Large intestine (tissue), 3 donors: ENCODE data around the gene NTN1. TPM values are rescaled to one million over a fixed set of nuclear protein-coding genes. Genes with fewer than 3 reads are reported as not detected.

Experiments used
- DNase-seq, 2 donors: peaks; one replicate each; pipeline versions ENCODE4 v3.0.0 to v3.0.0-alpha.2; 2013
- H3K27ac ChIP-seq: one replicate; pipeline ENCODE4 v1.5.1; 2013; ENCODE audit warnings: low read length
- H3K27me3 ChIP-seq: 2 replicates; pipeline ENCODE4 v1.6.1; 2013; ENCODE audit warnings: low read length; ENCODE audit not compliant: control insufficient read depth, insufficient read depth
- H3K36me3 ChIP-seq: 2 replicates; pipeline ENCODE4 v1.6.1; 2013; ENCODE audit warnings: low read length; ENCODE audit not compliant: control insufficient read depth, insufficient read depth
- H3K4me1 ChIP-seq: one replicate; pipeline ENCODE4 v1.6.1; 2013; ENCODE audit warnings: low read length; ENCODE audit not compliant: control insufficient read depth, insufficient read depth
- H3K4me3 ChIP-seq: one replicate; pipeline ENCODE4 v1.5.1; 2013; ENCODE audit warnings: low read length
- H3K9me3 ChIP-seq: one replicate; pipeline ENCODE4 v1.6.1; 2013; ENCODE audit warnings: mild to moderate bottlenecking, low read depth, low read length, moderate library complexity; ENCODE audit not compliant: control insufficient read depth
- WGBS: methylation state at CpG from one replicate; pipeline ENCODE4 v1.1.5; 2013; ENCODE audit warnings: low lambda C conversion rate; ENCODE audit not compliant: insufficient coverage; 5-methylcytosine and 5-hydroxymethylcytosine counted together
- polyA plus RNA-seq: library from polyadenylated mRNA; unstranded; fragments of 120-200 nt; gene quantifications from one replicate; pipeline ENCODE4 v1.2.1, GENCODE V29; 2013

NTN1 gene
- polyA plus RNA-seq, 1 donor, result 11.3 TPM

GRCh38 chr17:9138161-9138717, 116.9 kb downstream of the NTN1 start:
- no peaks in the 10 kb centered on the region for H3K9me3 ChIP-seq
- DNase-seq, result no peak
- H3K36me3 ChIP-seq, result no peaks in the 10 kb centered on the region
- H3K27ac ChIP-seq, result no peak overlapping the region
- H3K27me3 ChIP-seq, result no peaks in the 10 kb centered on the region
- peaks cover 11% of the 10 kb centered on the region for H3K4me1 ChIP-seq
- no peak overlapping the region for H3K4me3 ChIP-seq
- WGBS, result no CpG with 5 or more reads among the region's 17 CpGs

GRCh38 chr17:9139695-9140094, 118.4 kb downstream of the NTN1 start:
- Histone ChIP-seq H3K4me3 (no peak overlapping the region), H3K9me3 (no peaks in the 10 kb centered on the region), H3K27ac (no peak overlapping the region), H3K36me3 (no peaks in the 10 kb centered on the region), H3K27me3 (no peaks in the 10 kb centered on the region), H3K4me1 (peaks cover 17% of the 10 kb centered on the region)
- no peak for DNase-seq
- 100% methylated on average over 1 of the region's 2 CpGs for WGBS

- peak in 1 of 2 donors; percentile 17 for DNase-seq
- Histone ChIP-seq H3K36me3 (no peaks in the 10 kb centered on the region), H3K4me3 (no peak overlapping the region), H3K27ac (no peak overlapping the region), H3K9me3 (no peaks in the 10 kb centered on the region), H3K4me1 (peaks cover 21% of the 10 kb centered on the region), H3K27me3 (no peaks in the 10 kb centered on the region)
- WGBS, result 80% methylated on average over 3 of the region's 13 CpGs
Observed at GRCh38 chr17:9140550-9141424, 119.5 kb downstream of the NTN1 start.

GRCh38 chr17:9141425-9141753, 120.1 kb downstream of the NTN1 start:
- DNase-seq, result no peak
- H3K27me3 ChIP-seq, result no peaks in the 10 kb centered on the region
- H3K36me3 ChIP-seq, result no peaks in the 10 kb centered on the region
- no peak overlapping the region for H3K27ac ChIP-seq
- no peak overlapping the region for H3K4me3 ChIP-seq
- peaks cover 21% of the 10 kb centered on the region for H3K4me1 ChIP-seq
- H3K9me3 ChIP-seq, result no peaks in the 10 kb centered on the region
- 80% methylated on average over 1 of the region's 4 CpGs for WGBS

GRCh38 chr17:9142772-9143494, 121.6 kb downstream of the NTN1 start:
- Histone ChIP-seq H3K9me3 (no peaks in the 10 kb centered on the region), H3K27me3 (no peaks in the 10 kb centered on the region), H3K36me3 (no peaks in the 10 kb centered on the region), H3K27ac (no peak overlapping the region), H3K4me1 (peaks cover 21% of the 10 kb centered on the region), H3K4me3 (no peak overlapping the region)
- WGBS, result 100% methylated on average over 1 of the region's 10 CpGs
- no peak for DNase-seq

GRCh38 chr17:9144502-9145249, 123.4 kb downstream of the NTN1 start:
- Histone ChIP-seq H3K27me3 (no peaks in the 10 kb centered on the region), H3K4me3 (no peak overlapping the region), H3K4me1 (peaks cover 35% of the 10 kb centered on the region), H3K27ac (no peak overlapping the region), H3K9me3 (no peaks in the 10 kb centered on the region), H3K36me3 (no peaks in the 10 kb centered on the region)
- WGBS, result no CpG with 5 or more reads among the region's 19 CpGs
- DNase-seq, result peak; percentile 70 to 85

GRCh38 chr17:9146064-9146463, 124.8 kb downstream of the NTN1 start:
- WGBS, result 67% methylated on average over 1 of the region's 4 CpGs

GRCh38 chr17:9148905-9149525, 127.7 kb downstream of the NTN1 start:
- Histone ChIP-seq H3K9me3 (no peaks in the 10 kb centered on the region), H3K4me1 (peaks cover 38% of the 10 kb centered on the region), H3K27ac (peak overlapping the region; percentile 65), H3K36me3 (no peaks in the 10 kb centered on the region), H3K4me3 (no peak overlapping the region), H3K27me3 (no peaks in the 10 kb centered on the region)
- peak in 1 of 2 donors; percentile 71 for DNase-seq
- no CpG with 5 or more reads among the region's 6 CpGs for WGBS

More at GRCh38 chr17:9146064-9146463, 124.8 kb downstream of the NTN1 start:
- Histone ChIP-seq H3K4me1 (peaks cover 39% of the 10 kb centered on the region), H3K27ac (no peak overlapping the region), H3K27me3 (no peaks in the 10 kb centered on the region), H3K9me3 (no peaks in the 10 kb centered on the region), H3K4me3 (no peak overlapping the region), H3K36me3 (no peaks in the 10 kb centered on the region)
- DNase-seq, result no peak

GRCh38 chr17:9150446-9151090, 129.3 kb downstream of the NTN1 start:
- Histone ChIP-seq H3K27me3 (no peaks in the 10 kb centered on the region), H3K9me3 (no peaks in the 10 kb centered on the region), H3K4me3 (no peak overlapping the region), H3K27ac (peak overlapping the region; percentile 71), H3K36me3 (no peaks in the 10 kb centered on the region), H3K4me1 (peaks cover 28% of the 10 kb centered on the region)
- peak in 1 of 2 donors; percentile 51 for DNase-seq
- WGBS, result 43% methylated on average over 3 of the region's 25 CpGs
